Epidermal melanocyte (primary cell): Measurements from ENCODE around the gene FAM227B.
"Not testable (repeated sequence)": the region's sequence is repeated elsewhere in the genome, so short reads cannot be mapped to it uniquely, and the experiment has no call there.

Experiments
- DNase-seq: peaks from one replicate; pipeline ENCODE4 v3.0.0; 2011; ENCODE audit warnings: low spot score; ENCODE audit not compliant: insufficient read length

FAM227B gene

GRCh38 chr15:49610157-49610918 is 10.3 kb downstream of the FAM227B start:
- no peak for DNase-seq

- no peak for DNase-seq
Observed at GRCh38 chr15:49606594-49606993, 14.0 kb downstream of the FAM227B start.

GRCh38 chr15:49605588-49605987 is 15.0 kb downstream of the FAM227B start:
- no peak for DNase-seq

- no peak for DNase-seq
Observed at GRCh38 chr15:49604625-49605409, 15.8 kb downstream of the FAM227B start.

GRCh38 chr15:49592829-49593316 is 27.7 kb downstream of the FAM227B start:
- not testable (repeated sequence) for DNase-seq

GRCh38 chr15:49589030-49589429 is 31.6 kb downstream of the FAM227B start:
- DNase-seq = no peak

GRCh38 chr15:49573421-49573820 is 47.2 kb downstream of the FAM227B start:
- no peak for DNase-seq

- no peak for DNase-seq
Observed at GRCh38 chr15:49570672-49571071, 49.9 kb downstream of the FAM227B start.

GRCh38 chr15:49570174-49570573 is 50.4 kb downstream of the FAM227B start:
- no peak for DNase-seq

- DNase-seq = no peak
Observed at GRCh38 chr15:49560045-49560444, 60.6 kb downstream of the FAM227B start.

GRCh38 chr15:49558929-49559328 is 61.7 kb downstream of the FAM227B start:
- DNase-seq = no peak

- DNase-seq = no peak
Observed at GRCh38 chr15:49556437-49556836, 64.2 kb downstream of the FAM227B start.

- not testable (repeated sequence) for DNase-seq
Observed at GRCh38 chr15:49550342-49550741, 70.3 kb downstream of the FAM227B start.

- no peak for DNase-seq
Observed at GRCh38 chr15:49538520-49538919, 82.1 kb downstream of the FAM227B start.

GRCh38 chr15:49530092-49530491 is 90.5 kb downstream of the FAM227B start:
- no peak for DNase-seq

GRCh38 chr15:49528289-49528688 is 92.3 kb downstream of the FAM227B start:
- DNase-seq = no peak

GRCh38 chr15:49521802-49522201 is 98.8 kb downstream of the FAM227B start:
- DNase-seq = no peak

- DNase-seq = not testable (repeated sequence)
Observed at GRCh38 chr15:49512739-49513138, 107.9 kb downstream of the FAM227B start.

GRCh38 chr15:49507261-49507660 is 113.4 kb downstream of the FAM227B start:
- no peak for DNase-seq

GRCh38 chr15:49506341-49506740 is 114.3 kb downstream of the FAM227B start:
- no peak for DNase-seq

- DNase-seq = no peak
Observed at GRCh38 chr15:49501586-49501985, 119.0 kb downstream of the FAM227B start.

- DNase-seq = no peak
Observed at GRCh38 chr15:49495993-49496753, 124.4 kb downstream of the FAM227B start.
